Thyroid gland (tissue), 4 donors: ENCODE data around the gene ANO1.

Source experiments
- POLR2A ChIP-seq, 2 donors: fragments of 450-650 bp; IDR thresholded peaks; one replicate each; pipeline ENCODE4 v1.6.1; 2017; ENCODE audit warnings: antibody characterized with exemption in 2 of 2, mild to moderate bottlenecking in 2 of 2, moderate library complexity in 1 of 2
- TF ChIP-seq, protein P1 (sequence below), 6 experiments: fragments of 200-600 bp in 3 of 6; fragments of 450-650 bp in 3 of 6; sonication (generic) in 3 of 6; IDR thresholded peaks; one replicate each; pipeline ENCODE4 v1.5.1; 2016 to 2019; ENCODE audit warnings: antibody characterized with exemption in 6 of 6, mild to moderate bottlenecking in 2 of 6, inconsistent platforms in 1 of 6, moderate library complexity in 1 of 6

DNA sequence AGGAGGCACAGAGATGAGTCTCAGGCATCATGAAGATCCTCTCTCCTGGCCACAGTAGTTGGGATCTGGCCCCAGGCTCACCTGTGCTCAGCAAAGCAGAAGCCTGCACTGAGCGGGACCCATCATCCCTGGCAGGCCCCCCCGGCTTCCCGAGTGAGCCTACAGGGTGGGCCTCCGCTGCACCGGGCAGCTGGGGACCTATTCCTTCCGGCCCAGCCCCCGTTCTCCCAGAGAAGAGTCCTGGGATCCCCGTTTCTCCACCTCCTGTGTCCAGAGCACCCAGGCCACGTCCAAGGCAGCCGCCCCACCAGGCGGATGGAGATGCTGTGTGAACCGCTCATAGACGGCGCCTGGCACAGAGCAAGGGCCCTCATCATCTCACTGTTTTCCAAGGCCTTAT lies 52.5 kb downstream of the ANO1 start:
- TF ChIP-seq, protein P1, sequence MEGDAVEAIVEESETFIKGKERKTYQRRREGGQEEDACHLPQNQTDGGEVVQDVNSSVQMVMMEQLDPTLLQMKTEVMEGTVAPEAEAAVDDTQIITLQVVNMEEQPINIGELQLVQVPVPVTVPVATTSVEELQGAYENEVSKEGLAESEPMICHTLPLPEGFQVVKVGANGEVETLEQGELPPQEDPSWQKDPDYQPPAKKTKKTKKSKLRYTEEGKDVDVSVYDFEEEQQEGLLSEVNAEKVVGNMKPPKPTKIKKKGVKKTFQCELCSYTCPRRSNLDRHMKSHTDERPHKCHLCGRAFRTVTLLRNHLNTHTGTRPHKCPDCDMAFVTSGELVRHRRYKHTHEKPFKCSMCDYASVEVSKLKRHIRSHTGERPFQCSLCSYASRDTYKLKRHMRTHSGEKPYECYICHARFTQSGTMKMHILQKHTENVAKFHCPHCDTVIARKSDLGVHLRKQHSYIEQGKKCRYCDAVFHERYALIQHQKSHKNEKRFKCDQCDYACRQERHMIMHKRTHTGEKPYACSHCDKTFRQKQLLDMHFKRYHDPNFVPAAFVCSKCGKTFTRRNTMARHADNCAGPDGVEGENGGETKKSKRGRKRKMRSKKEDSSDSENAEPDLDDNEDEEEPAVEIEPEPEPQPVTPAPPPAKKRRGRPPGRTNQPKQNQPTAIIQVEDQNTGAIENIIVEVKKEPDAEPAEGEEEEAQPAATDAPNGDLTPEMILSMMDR (IDR thresholded peaks at IDR 0.05) = no peak
- TF ChIP-seq POLR2A (IDR thresholded peaks at IDR 0.05) = no peak
